ENCODE measurements around the gene MFF. TPM values are rescaled to one million over a fixed set of nuclear protein-coding genes. Genes with fewer than 3 reads are reported as not detected.

MFF gene
- total RNA-seq, 1 donor from 2014 or later = 108 TPM

- no peaks in the 10 kb centered on the region for H3K36me3 Mint-ChIP-seq (ENCODE audit: unreplicated experiment)
- H3K9me3 Mint-ChIP-seq (ENCODE audit: unreplicated experiment) = no peaks in the 10 kb centered on the region
- no peak overlapping the region for H3K4me3 Mint-ChIP-seq (ENCODE audit: unreplicated experiment)
- no peaks in the 10 kb centered on the region for H3K27me3 Mint-ChIP-seq (ENCODE audit: unreplicated experiment)
- H3K27ac Mint-ChIP-seq (ENCODE audit: unreplicated experiment) = no peak overlapping the region
- no peak for TF ChIP-seq CTCF (IDR thresholded peaks at IDR 0.05; ENCODE audit: partially characterized antibody, unreplicated experiment)
- H3K4me1 Mint-ChIP-seq (ENCODE audit: low read depth, unreplicated experiment) = no peaks in the 10 kb centered on the region
- no peak for DNase-seq
Measured at GRCh38 chr2:227293531-227293930, 31.5 kb upstream of the MFF start.

GRCh38 chr2:227295806-227296205 lies 29.2 kb upstream of the MFF start:
- no peaks in the 10 kb centered on the region for H3K9me3 Mint-ChIP-seq (ENCODE audit: unreplicated experiment)
- DNase-seq = no peak
- H3K27ac Mint-ChIP-seq (ENCODE audit: unreplicated experiment) = no peak overlapping the region
- no peaks in the 10 kb centered on the region for H3K27me3 Mint-ChIP-seq (ENCODE audit: unreplicated experiment)
- TF ChIP-seq CTCF (IDR thresholded peaks at IDR 0.05; ENCODE audit: partially characterized antibody, unreplicated experiment) = no peak
- no peak overlapping the region for H3K4me3 Mint-ChIP-seq (ENCODE audit: unreplicated experiment)
- no peaks in the 10 kb centered on the region for H3K4me1 Mint-ChIP-seq (ENCODE audit: low read depth, unreplicated experiment)
- no peaks in the 10 kb centered on the region for H3K36me3 Mint-ChIP-seq (ENCODE audit: unreplicated experiment)

GRCh38 chr2:227296671-227297405 lies 28.2 kb upstream of the MFF start:
- Mint-ChIP-seq H3K9me3 (ENCODE audit: unreplicated experiment) (no peaks in the 10 kb centered on the region), H3K27ac (ENCODE audit: unreplicated experiment) (no peak overlapping the region), H3K4me1 (ENCODE audit: low read depth, unreplicated experiment) (no peaks in the 10 kb centered on the region), H3K36me3 (ENCODE audit: unreplicated experiment) (no peaks in the 10 kb centered on the region), H3K27me3 (ENCODE audit: unreplicated experiment) (no peaks in the 10 kb centered on the region), H3K4me3 (ENCODE audit: unreplicated experiment) (no peak overlapping the region)
- no peak for DNase-seq
- no peak for TF ChIP-seq CTCF (IDR thresholded peaks at IDR 0.05; ENCODE audit: partially characterized antibody, unreplicated experiment)

- Mint-ChIP-seq H3K9me3 (ENCODE audit: unreplicated experiment) (no peaks in the 10 kb centered on the region), H3K4me3 (ENCODE audit: unreplicated experiment) (no peak overlapping the region), H3K4me1 (ENCODE audit: low read depth, unreplicated experiment) (no peaks in the 10 kb centered on the region), H3K27me3 (ENCODE audit: unreplicated experiment) (no peaks in the 10 kb centered on the region), H3K27ac (ENCODE audit: unreplicated experiment) (no peak overlapping the region), H3K36me3 (ENCODE audit: unreplicated experiment) (no peaks in the 10 kb centered on the region)
- TF ChIP-seq CTCF (IDR thresholded peaks at IDR 0.05; ENCODE audit: partially characterized antibody, unreplicated experiment) = no peak
- no peak for DNase-seq
Measured at GRCh38 chr2:227301523-227301922, 23.5 kb upstream of the MFF start.

- no peaks in the 10 kb centered on the region for H3K36me3 Mint-ChIP-seq (ENCODE audit: unreplicated experiment)
- DNase-seq = no peak
- no peaks in the 10 kb centered on the region for H3K9me3 Mint-ChIP-seq (ENCODE audit: unreplicated experiment)
- no peaks in the 10 kb centered on the region for H3K4me1 Mint-ChIP-seq (ENCODE audit: low read depth, unreplicated experiment)
- H3K4me3 Mint-ChIP-seq (ENCODE audit: unreplicated experiment) = no peak overlapping the region
- no peak overlapping the region for H3K27ac Mint-ChIP-seq (ENCODE audit: unreplicated experiment)
- TF ChIP-seq CTCF (IDR thresholded peaks at IDR 0.05; ENCODE audit: partially characterized antibody, unreplicated experiment) = no peak
- no peaks in the 10 kb centered on the region for H3K27me3 Mint-ChIP-seq (ENCODE audit: unreplicated experiment)
Measured at GRCh38 chr2:227308784-227309183, 16.3 kb upstream of the MFF start.

All from glutamatergic neuron (in vitro differentiated cells).